ENCODE results near the gene TRIM8. TPM values are rescaled to one million over a fixed set of nuclear protein-coding genes. Genes with fewer than 3 reads are reported as not detected.

Gene TRIM8
- total RNA-seq, 4 donors from 2014 or later: 27.6 to 75.9 (median 48.8) TPM

DNA sequence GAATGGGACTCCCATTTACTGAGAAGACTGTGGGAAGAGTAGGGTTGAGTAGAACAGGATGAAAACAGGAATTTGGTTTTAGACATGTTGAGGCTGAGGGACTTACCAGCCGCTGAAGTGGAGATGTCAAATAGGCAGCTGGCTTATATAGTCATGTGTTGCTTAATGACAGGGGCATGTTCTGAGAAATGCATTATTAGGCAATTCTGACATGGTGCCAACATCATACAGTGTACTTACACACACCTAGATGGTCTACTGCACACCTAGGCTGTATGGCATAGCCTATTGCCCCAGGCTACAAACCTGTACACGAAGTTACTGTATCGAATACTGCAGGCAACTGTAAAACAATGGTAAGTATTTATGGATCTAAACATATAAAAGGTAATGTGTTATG is 52.5 kb downstream of the TRIM8 start:
- Histone ChIP-seq H3K27me3 (no peaks in the 10 kb centered on the region), H3K4me3 (no peak overlapping the region), H3K4me1 (peaks cover 0 to 6% (median 0%) of the 10 kb centered on the region in 3 donors), H3K27ac (no peak overlapping the region), H3K9me3 (no peaks in the 10 kb centered on the region), H3K36me3 (peaks cover 0 to 44% (median 7%) of the 10 kb centered on the region in 3 donors)
- TF ChIP-seq, protein P1, sequence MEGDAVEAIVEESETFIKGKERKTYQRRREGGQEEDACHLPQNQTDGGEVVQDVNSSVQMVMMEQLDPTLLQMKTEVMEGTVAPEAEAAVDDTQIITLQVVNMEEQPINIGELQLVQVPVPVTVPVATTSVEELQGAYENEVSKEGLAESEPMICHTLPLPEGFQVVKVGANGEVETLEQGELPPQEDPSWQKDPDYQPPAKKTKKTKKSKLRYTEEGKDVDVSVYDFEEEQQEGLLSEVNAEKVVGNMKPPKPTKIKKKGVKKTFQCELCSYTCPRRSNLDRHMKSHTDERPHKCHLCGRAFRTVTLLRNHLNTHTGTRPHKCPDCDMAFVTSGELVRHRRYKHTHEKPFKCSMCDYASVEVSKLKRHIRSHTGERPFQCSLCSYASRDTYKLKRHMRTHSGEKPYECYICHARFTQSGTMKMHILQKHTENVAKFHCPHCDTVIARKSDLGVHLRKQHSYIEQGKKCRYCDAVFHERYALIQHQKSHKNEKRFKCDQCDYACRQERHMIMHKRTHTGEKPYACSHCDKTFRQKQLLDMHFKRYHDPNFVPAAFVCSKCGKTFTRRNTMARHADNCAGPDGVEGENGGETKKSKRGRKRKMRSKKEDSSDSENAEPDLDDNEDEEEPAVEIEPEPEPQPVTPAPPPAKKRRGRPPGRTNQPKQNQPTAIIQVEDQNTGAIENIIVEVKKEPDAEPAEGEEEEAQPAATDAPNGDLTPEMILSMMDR (IDR thresholded peaks at IDR 0.05): no peak
- no peak for TF ChIP-seq POLR2A (IDR thresholded peaks at IDR 0.05)
- 35 to 47% methylated on average over 3 of the region's 3 CpGs for WGBS, 2 donors
- no peak for DNase-seq
- intact Hi-C loops (cut with DNase I): no loop called here

DNA sequence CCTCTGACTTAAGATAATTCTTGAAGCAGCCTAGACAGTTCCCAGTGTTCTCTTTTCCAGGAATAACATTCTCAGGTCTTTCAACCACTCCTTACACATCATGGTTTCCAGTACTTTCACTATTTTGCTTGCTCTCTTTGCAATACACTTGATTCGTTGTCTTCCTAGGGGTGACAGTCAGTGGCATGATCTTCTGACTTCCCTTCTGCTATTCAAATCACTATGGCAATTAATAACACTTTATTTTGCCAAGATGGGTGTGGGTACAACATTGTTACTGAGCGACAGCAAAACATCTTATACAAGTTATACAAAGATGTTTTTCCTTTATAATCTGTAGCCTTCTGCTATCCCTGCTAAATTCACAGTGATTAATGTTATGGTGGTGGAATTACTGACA is 54.6 kb downstream of the TRIM8 start:
- intact Hi-C loops (cut with DNase I): no loop called here
- Histone ChIP-seq H3K4me1 (no peaks in the 10 kb centered on the region), H3K9me3 (no peaks in the 10 kb centered on the region), H3K4me3 (no peak overlapping the region), H3K27me3 (no peaks in the 10 kb centered on the region), H3K36me3 (peaks cover 0 to 44% (median 7%) of the 10 kb centered on the region in 3 donors), H3K27ac (no peak overlapping the region)
- no peak for DNase-seq
- 73 to 80% methylated on average over 2 of the region's 2 CpGs for WGBS, 2 donors
- TF ChIP-seq POLR2A (IDR thresholded peaks at IDR 0.05): no peak

DNA sequence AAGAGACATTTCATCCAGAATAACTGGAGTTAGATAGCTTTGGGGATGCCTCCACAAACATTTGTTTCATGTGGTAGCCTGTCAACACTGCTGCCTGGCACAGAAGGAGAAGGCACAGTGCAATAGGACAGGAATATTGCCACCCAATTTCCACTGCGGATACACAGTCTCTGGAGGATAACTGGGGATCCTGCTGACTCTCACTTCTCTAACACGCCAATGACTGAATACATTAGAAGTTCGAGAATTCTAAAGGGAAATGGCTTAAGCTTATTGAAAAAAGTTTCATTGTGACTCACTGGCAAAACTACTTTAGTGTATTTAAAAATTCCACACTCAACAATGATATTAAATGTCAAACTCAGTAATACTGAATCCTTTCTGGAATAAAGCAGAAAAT is 57.0 kb downstream of the TRIM8 start:
- H3K4me3 ChIP-seq: no peak overlapping the region
- no peak for DNase-seq
- no peak for TF ChIP-seq POLR2A (IDR thresholded peaks at IDR 0.05)
- TF ChIP-seq, protein P1 (IDR thresholded peaks at IDR 0.05): no peak
- H3K36me3 ChIP-seq: peaks cover 0 to 36% (median 7%) of the 10 kb centered on the region in 3 donors
- intact Hi-C loops (cut with DNase I): no loop called here
- no peaks in the 10 kb centered on the region for H3K27me3 ChIP-seq
- no peaks in the 10 kb centered on the region for H3K9me3 ChIP-seq
- no peak overlapping the region for H3K27ac ChIP-seq
- no peaks in the 10 kb centered on the region for H3K4me1 ChIP-seq
- WGBS, 2 donors: 70 to 71% methylated on average over 3 of the region's 3 CpGs

DNA sequence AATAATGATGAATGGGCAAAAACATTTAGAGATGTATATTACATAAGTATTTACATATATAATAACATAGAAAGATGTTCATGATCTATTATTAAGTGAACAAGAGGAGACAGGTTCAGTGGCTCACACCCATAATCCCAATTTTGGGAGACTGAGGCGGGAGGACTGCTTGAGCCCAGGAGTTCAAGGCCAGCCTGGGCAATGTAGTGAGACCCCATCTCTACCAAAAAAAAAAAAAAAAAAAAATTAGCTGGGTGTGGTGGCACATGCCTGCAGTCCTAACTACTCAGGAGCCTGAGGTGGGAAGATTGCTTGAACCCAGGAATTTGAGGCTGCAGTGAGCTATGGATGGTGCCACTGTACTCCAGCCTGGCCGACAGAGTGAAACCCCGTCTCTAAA is 57.5 kb downstream of the TRIM8 start:
- H3K27ac ChIP-seq: no peak overlapping the region
- no peaks in the 10 kb centered on the region for H3K27me3 ChIP-seq
- no peak for TF ChIP-seq POLR2A (IDR thresholded peaks at IDR 0.05)
- TF ChIP-seq, protein P1 (IDR thresholded peaks at IDR 0.05): no peak
- no peak overlapping the region for H3K4me3 ChIP-seq
- 94 to 97% methylated on average over 3 of the region's 3 CpGs for WGBS, 2 donors
- H3K4me1 ChIP-seq: no peaks in the 10 kb centered on the region
- DNase-seq: no peak
- H3K9me3 ChIP-seq: no peaks in the 10 kb centered on the region
- peaks cover 0 to 30% (median 3%) of the 10 kb centered on the region in 3 donors for H3K36me3 ChIP-seq
- intact Hi-C loops (cut with DNase I): no loop called here

DNA sequence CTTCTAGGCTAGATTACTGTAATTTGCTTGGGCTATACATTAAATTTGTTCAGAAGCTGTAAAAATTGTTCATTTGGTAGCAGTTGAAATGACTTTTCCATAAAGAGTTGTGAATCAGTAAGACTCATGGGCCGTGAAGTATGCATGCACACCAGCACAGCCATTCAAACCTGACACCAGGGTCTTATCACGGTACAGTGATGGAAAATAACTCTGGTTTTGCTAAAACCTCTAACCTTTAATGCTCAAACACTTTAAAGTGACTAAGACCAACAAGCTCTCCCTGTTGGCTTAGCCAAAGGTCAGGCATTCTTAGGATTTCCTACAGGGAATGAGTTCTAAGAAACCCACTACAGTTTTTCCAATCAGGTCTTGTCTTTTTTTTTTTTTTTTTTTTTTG is 58.5 kb downstream of the TRIM8 start:
- no peak overlapping the region for H3K4me3 ChIP-seq
- no peak for TF ChIP-seq POLR2A (IDR thresholded peaks at IDR 0.05)
- TF ChIP-seq, protein P1 (IDR thresholded peaks at IDR 0.05): no peak
- intact Hi-C loops (cut with DNase I): no loop called here
- no peaks in the 10 kb centered on the region for H3K9me3 ChIP-seq
- WGBS, 2 donors: 90 to 92% methylated on average over 2 of the region's 2 CpGs
- H3K36me3 ChIP-seq: peaks cover 0 to 22% (median 0%) of the 10 kb centered on the region in 3 donors
- H3K27ac ChIP-seq: no peak overlapping the region
- H3K27me3 ChIP-seq: no peaks in the 10 kb centered on the region
- no peak for DNase-seq
- peaks cover 0 to 7% (median 3%) of the 10 kb centered on the region in 3 donors for H3K4me1 ChIP-seq

DNA sequence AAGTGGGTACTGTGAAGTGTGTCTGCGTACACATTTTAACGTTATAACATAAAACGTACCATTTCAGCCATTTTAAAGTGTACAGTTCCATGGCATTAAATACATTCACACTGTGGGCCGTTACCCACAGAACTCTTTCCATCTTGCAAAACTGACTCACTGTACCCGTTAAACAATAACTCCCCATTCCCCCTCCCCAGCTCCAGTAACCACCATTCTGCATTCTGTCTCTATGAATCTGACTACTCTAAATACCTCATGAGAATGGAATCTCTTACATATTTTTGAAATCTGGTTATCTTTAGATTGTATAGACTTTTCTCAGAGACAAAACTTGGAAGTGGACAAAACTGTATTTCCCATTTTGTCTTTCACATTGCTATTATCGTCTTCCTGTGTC is 60.6 kb downstream of the TRIM8 start:
- H3K9me3 ChIP-seq: no peaks in the 10 kb centered on the region
- no peak for DNase-seq
- H3K4me3 ChIP-seq: no peak overlapping the region
- H3K27me3 ChIP-seq: no peaks in the 10 kb centered on the region
- intact Hi-C loops (cut with DNase I): no loop called here
- H3K27ac ChIP-seq: no peak overlapping the region
- TF ChIP-seq, protein P1 (IDR thresholded peaks at IDR 0.05): no peak
- TF ChIP-seq POLR2A (IDR thresholded peaks at IDR 0.05): no peak
- WGBS, 2 donors: 87 to 89% methylated on average over 6 of the region's 6 CpGs
- H3K4me1 ChIP-seq: peaks cover 0 to 9% (median 7%) of the 10 kb centered on the region in 3 donors
- peaks cover 0 to 7% (median 0%) of the 10 kb centered on the region in 3 donors for H3K36me3 ChIP-seq
